ENCODE measurements around the gene SMYD5.

The SMYD5 gene

DNA sequence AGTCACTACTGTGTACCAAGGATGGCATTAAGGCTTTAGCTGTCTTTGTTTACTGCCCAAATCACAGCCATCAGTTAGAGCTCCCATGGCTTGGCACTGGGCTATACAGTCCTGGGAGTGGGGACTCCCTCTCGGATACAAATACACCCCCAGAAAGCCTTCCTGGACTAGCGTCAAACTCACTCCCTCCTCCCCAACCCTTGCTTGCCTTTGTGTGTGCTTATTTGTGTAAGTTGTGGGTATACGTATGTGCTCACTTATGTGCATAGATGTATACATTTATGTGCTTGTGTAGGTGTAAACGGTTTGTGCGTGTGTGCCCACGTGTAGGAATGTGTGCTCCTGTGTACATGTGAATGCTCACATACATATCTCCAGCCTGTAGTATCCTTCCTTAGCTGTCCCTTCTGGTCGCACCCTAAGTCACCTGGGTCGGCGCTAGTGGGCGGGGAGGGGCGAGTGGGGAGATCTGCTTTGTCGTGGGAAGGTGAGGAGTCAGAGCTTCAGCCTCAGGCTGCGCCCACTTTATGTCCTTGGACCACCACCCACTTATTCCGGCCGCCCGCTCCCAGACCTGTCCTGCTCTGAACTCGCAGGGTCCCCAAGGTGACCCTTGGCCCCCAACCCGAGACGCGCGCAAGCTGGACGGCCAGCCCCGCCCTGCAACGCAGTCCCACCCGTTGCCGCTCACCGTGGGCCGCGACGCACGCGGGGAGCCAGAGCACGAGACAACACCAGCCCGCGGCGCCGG lies 18.5 kb downstream of the SMYD5 start:
- H3K27me3 ChIP-seq (ENCODE audit: control insufficient read depth, insufficient read depth, low read length) = peaks cover 3% of the 10 kb centered on the region
- H3K9me3 ChIP-seq (ENCODE audit: control insufficient read depth, insufficient read depth, low read length) = no peaks in the 10 kb centered on the region
- H3K36me3 ChIP-seq (ENCODE audit: control insufficient read depth, insufficient read depth, low read length) = peaks cover 4% of the 10 kb centered on the region
- H3K4me3 ChIP-seq (ENCODE audit: low read depth, low read length) = peak overlapping the region; percentile 99
- H3K9ac ChIP-seq (ENCODE audit: low read depth, low read length) = no peak overlapping the region
- H3K4me1 ChIP-seq (ENCODE audit: control insufficient read depth, insufficient read depth, low read length) = peaks cover 6% of the 10 kb centered on the region

GRCh38 chr2:73233154-73233931 lies 19.3 kb downstream of the SMYD5 start, which contains the start of gene PRADC1:
Gene PRADC1 (minus strand): TSS chr2:73233239. CDS start chr2:73233160, 79 bp downstream.
- Histone ChIP-seq H3K4me1 (ENCODE audit: control insufficient read depth, insufficient read depth, low read length) (peaks cover 9% of the 10 kb centered on the region), H3K36me3 (ENCODE audit: control insufficient read depth, insufficient read depth, low read length) (peaks cover 4% of the 10 kb centered on the region), H3K9ac (ENCODE audit: low read depth, low read length) (peak within 1 kb of the TSS; percentile 68), H3K27me3 (ENCODE audit: control insufficient read depth, insufficient read depth, low read length) (peaks cover 3% of the 10 kb centered on the region), H3K9me3 (ENCODE audit: control insufficient read depth, insufficient read depth, low read length) (no peaks in the 10 kb centered on the region), H3K4me3 (ENCODE audit: low read depth, low read length) (peak within 1 kb of the TSS; percentile 99)

DNA sequence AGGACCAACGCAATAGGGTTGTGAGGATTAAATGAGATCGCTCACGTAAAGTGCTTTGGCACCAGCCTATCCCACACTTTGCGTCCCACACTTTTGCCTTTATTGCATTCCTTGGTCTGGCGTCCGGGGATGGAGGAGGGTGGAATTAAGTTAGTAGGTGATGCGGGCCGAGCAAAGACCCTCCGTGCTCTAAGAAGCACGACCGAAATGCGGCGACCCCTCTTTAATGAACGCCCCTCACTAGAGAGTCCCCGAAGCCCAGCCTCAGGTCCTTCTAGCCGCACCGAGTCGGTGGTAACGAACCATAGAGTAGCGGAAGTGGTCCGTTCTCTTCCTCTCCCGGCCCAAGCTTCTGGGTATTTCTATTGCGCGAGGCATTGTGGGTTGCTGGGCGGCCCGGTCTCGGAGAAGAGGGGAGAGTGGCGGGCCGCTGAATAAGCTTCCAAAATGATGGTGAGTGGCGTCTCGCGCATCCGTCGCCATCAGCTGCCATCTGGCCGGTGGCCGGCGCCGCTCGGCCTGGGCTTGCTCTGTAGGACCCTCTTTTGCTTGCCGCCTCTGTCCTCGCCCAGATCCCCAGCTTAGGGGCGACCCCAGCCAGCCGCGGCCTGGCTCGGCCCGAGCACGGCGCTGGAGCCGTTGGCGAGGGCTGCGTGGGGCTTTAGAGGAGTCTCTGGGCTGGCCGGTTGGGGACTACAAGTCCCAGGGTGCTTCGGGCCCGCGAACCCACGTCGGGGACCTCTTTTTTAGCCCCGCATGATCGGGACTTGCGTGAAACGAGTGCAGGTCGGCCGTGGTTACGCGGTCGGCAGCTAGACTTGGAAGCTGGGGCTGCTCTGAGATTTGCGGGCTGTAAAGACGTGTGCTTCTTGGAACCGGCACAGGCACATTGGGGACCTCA lies 20.1 kb downstream of the SMYD5 start, which contains the start of gene CCT7:
CCT7 (plus strand) TSS at position 377 of the 901 bp plus-strand sequence; CDS start at position 448, 71 bp downstream.
- peaks cover 11% of the 10 kb centered on the region for H3K4me1 ChIP-seq (ENCODE audit: control insufficient read depth, insufficient read depth, low read length)
- no peaks in the 10 kb centered on the region for H3K9me3 ChIP-seq (ENCODE audit: control insufficient read depth, insufficient read depth, low read length)
- no peaks in the 10 kb centered on the region for H3K36me3 ChIP-seq (ENCODE audit: control insufficient read depth, insufficient read depth, low read length)
- peak within 1 kb of the TSS; percentile 99 for H3K9ac ChIP-seq (ENCODE audit: low read depth, low read length)
- peak within 1 kb of the TSS; percentile 99 for H3K4me3 ChIP-seq (ENCODE audit: low read depth, low read length)
- peaks cover 3% of the 10 kb centered on the region for H3K27me3 ChIP-seq (ENCODE audit: control insufficient read depth, insufficient read depth, low read length)

DNA sequence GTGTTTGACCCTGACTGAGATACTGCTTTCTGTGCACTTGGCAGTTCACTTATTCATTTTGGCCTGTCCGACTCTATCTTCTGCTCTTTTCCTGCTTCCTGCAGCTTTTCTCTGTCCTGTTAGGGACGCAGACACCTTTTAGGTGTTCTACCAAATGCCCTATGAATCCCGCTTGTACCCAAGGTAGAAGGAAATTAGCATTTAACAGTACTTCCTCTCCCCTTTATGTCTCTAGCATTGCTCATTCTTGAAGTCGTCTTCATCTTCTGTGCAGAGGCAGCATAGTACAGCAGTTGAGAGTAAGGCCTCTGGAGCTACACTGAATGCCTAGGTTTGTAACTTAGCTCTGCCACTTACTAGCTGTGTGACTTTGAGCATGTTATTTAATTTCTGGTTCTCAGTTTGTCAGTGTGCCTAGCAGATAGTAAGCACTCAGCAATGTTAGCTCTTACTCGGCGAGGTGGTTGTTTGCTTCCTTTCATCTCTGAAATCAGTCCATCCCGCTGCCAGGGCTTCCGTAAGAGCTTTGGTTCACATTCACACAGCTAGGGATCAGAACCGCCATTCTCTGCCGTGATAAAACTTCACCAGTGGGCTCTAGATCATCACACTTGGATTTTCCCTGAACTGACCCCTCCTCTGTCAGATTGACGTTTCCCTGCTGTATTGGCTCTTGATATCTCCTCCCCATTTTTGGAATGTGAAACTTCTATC lies 21.4 kb downstream of the SMYD5 start:
- H3K4me1 ChIP-seq (ENCODE audit: control insufficient read depth, insufficient read depth, low read length) = peaks cover 11% of the 10 kb centered on the region
- H3K4me3 ChIP-seq (ENCODE audit: low read depth, low read length) = peak overlapping the region; percentile 99
- peaks cover 9% of the 10 kb centered on the region for H3K36me3 ChIP-seq (ENCODE audit: control insufficient read depth, insufficient read depth, low read length)
- H3K9ac ChIP-seq (ENCODE audit: low read depth, low read length) = peak overlapping the region; percentile 99
- H3K27me3 ChIP-seq (ENCODE audit: control insufficient read depth, insufficient read depth, low read length) = peaks cover 3% of the 10 kb centered on the region
- H3K9me3 ChIP-seq (ENCODE audit: control insufficient read depth, insufficient read depth, low read length) = no peaks in the 10 kb centered on the region

- H3K27me3 ChIP-seq (ENCODE audit: control insufficient read depth, insufficient read depth, low read length) = peaks cover 3% of the 10 kb centered on the region
- no peak overlapping the region for H3K9ac ChIP-seq (ENCODE audit: low read depth, low read length)
- H3K9me3 ChIP-seq (ENCODE audit: control insufficient read depth, insufficient read depth, low read length) = no peaks in the 10 kb centered on the region
- H3K36me3 ChIP-seq (ENCODE audit: control insufficient read depth, insufficient read depth, low read length) = peaks cover 9% of the 10 kb centered on the region
- peaks cover 11% of the 10 kb centered on the region for H3K4me1 ChIP-seq (ENCODE audit: control insufficient read depth, insufficient read depth, low read length)
- no peak overlapping the region for H3K4me3 ChIP-seq (ENCODE audit: low read depth, low read length)
These were observed 23.1 kb downstream of the SMYD5 start for GRCh38 chr2:73237168-73237567.

- Histone ChIP-seq H3K4me3 (ENCODE audit: low read depth, low read length) (peak overlapping the region; percentile 24), H3K9ac (ENCODE audit: low read depth, low read length) (peak overlapping the region; percentile 74), H3K27me3 (ENCODE audit: control insufficient read depth, insufficient read depth, low read length) (no peaks in the 10 kb centered on the region), H3K36me3 (ENCODE audit: control insufficient read depth, insufficient read depth, low read length) (peaks cover 17% of the 10 kb centered on the region), H3K4me1 (ENCODE audit: control insufficient read depth, insufficient read depth, low read length) (peaks cover 7% of the 10 kb centered on the region), H3K9me3 (ENCODE audit: control insufficient read depth, insufficient read depth, low read length) (no peaks in the 10 kb centered on the region)
These were observed 24.1 kb downstream of the SMYD5 start for GRCh38 chr2:73238149-73238548.

DNA sequence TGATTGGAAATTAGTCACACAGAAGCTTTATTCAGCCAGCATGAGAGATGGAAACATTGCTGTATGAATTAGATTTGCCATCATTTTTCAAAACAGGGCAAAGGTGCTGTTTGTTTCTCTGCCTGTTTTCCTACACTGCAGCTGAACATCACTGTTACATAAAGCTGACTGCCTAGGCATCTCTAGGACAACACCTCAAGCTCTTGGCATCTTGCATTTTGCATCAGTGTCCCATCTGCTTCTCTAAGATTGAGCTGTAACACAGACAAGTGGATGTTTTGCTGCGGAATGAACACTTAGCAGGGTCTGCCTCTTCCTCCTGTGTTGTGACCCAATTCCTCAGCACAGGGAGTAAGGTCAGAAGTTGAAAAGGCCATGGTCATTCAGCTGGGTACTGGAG lies 24.9 kb downstream of the SMYD5 start:
- Histone ChIP-seq H3K27me3 (ENCODE audit: control insufficient read depth, insufficient read depth, low read length) (no peaks in the 10 kb centered on the region), H3K4me3 (ENCODE audit: low read depth, low read length) (no peak overlapping the region), H3K4me1 (ENCODE audit: control insufficient read depth, insufficient read depth, low read length) (peaks cover 7% of the 10 kb centered on the region), H3K36me3 (ENCODE audit: control insufficient read depth, insufficient read depth, low read length) (peaks cover 23% of the 10 kb centered on the region), H3K9ac (ENCODE audit: low read depth, low read length) (no peak overlapping the region), H3K9me3 (ENCODE audit: control insufficient read depth, insufficient read depth, low read length) (no peaks in the 10 kb centered on the region)

DNA sequence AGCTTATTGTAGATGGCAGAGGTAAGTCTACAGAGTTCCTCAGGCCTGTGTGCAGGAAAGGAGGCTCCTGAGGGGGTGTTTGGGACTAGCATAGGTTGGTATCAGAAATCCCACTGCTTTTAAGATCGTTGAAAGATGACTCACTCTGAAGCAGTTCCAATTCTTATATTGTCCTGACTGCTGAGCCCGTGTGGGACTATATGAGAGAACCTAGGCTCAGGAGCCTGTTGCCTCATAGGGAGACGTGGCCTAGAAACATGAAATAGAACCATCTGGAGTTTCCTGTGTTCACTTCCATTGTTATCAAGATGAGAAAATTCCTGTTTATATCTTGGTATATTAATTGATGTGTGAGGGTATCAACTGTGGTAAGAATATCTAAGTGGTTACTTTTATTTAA lies 25.7 kb downstream of the SMYD5 start:
- Histone ChIP-seq H3K4me1 (ENCODE audit: control insufficient read depth, insufficient read depth, low read length) (peaks cover 7% of the 10 kb centered on the region), H3K4me3 (ENCODE audit: low read depth, low read length) (no peak overlapping the region), H3K36me3 (ENCODE audit: control insufficient read depth, insufficient read depth, low read length) (peaks cover 30% of the 10 kb centered on the region), H3K9ac (ENCODE audit: low read depth, low read length) (no peak overlapping the region), H3K9me3 (ENCODE audit: control insufficient read depth, insufficient read depth, low read length) (no peaks in the 10 kb centered on the region), H3K27me3 (ENCODE audit: control insufficient read depth, insufficient read depth, low read length) (no peaks in the 10 kb centered on the region)

DNA sequence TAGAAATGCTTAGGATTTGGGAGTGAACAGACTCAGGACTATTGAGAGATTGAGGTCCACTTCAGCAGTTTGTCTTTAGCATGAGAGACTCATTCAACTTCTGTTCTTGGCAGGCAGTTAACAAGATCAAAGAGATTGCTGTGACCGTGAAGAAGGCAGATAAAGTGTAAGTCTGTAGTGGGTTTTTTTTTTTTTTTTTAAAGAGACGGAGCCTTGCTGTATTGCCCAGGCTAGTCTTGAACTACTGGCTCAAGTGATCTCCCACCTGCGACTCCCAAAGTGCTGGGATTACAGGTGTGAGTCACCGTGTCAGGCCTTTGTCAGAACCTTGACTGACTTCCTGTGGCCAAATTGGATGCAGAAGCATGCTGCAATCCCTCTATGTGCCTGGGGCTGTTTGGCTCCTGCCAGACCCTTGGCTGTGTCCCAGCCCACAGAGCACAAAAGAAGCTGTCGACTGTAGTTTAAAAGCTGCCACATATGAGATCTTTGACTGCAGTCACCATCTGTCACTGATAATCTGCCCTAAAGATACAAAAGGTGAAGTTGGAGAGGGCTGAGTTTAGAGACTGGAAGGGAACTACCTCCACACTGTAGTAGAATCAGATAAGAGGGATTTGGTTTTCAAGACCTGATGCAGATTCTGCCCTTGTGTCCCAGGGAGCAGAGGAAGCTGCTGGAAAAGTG lies 30.0 kb downstream of the SMYD5 start:
- Histone ChIP-seq H3K9me3 (ENCODE audit: control insufficient read depth, insufficient read depth, low read length) (no peaks in the 10 kb centered on the region), H3K9ac (ENCODE audit: low read depth, low read length) (no peak overlapping the region), H3K4me3 (ENCODE audit: low read depth, low read length) (no peak overlapping the region), H3K27me3 (ENCODE audit: control insufficient read depth, insufficient read depth, low read length) (no peaks in the 10 kb centered on the region), H3K36me3 (ENCODE audit: control insufficient read depth, insufficient read depth, low read length) (peaks cover 65% of the 10 kb centered on the region), H3K4me1 (ENCODE audit: control insufficient read depth, insufficient read depth, low read length) (no peaks in the 10 kb centered on the region)

- Histone ChIP-seq H3K27me3 (ENCODE audit: control insufficient read depth, insufficient read depth, low read length) (no peaks in the 10 kb centered on the region), H3K9ac (ENCODE audit: low read depth, low read length) (no peak overlapping the region), H3K9me3 (ENCODE audit: control insufficient read depth, insufficient read depth, low read length) (no peaks in the 10 kb centered on the region), H3K4me3 (ENCODE audit: low read depth, low read length) (no peak overlapping the region), H3K36me3 (ENCODE audit: control insufficient read depth, insufficient read depth, low read length) (peaks cover 68% of the 10 kb centered on the region), H3K4me1 (ENCODE audit: control insufficient read depth, insufficient read depth, low read length) (no peaks in the 10 kb centered on the region)
These were observed 30.5 kb downstream of the SMYD5 start for GRCh38 chr2:73244580-73244979.
